Neutrophil (primary cell): ENCODE results near the gene SHISAL2A.

Experiments used
- H3K27ac ChIP-seq: fragments of 200-600 bp; sonication (generic); 2 replicates; pipeline ENCODE4 v1.5.1; 2016; ENCODE audit warnings: mild to moderate bottlenecking, moderate library complexity
- H3K27me3 ChIP-seq: fragments of 200-600 bp; sonication (generic); 2 replicates; pipeline ENCODE4 v1.6.0; 2016; ENCODE audit warnings: mild to moderate bottlenecking
- H3K36me3 ChIP-seq: fragments of 200-600 bp; sonication (generic); 2 replicates; pipeline ENCODE4 v1.5.1; 2017
- H3K4me1 ChIP-seq, 2 experiments: fragments of 200-600 bp in 1 of 2; sonication (generic) in 1 of 2; 1 replicate in 1 of 2; 2 replicates in 1 of 2; pipeline versions ENCODE4 v1.5.1 to v1.6.1; 2013 to 2016; ENCODE audit warnings: low read depth in 1 of 2, low read length in 1 of 2, mild to moderate bottlenecking in 1 of 2, moderate library complexity in 1 of 2; ENCODE audit not compliant: control insufficient read depth in 1 of 2, insufficient read depth in 1 of 2
- H3K4me3 ChIP-seq, 2 experiments: fragments of 200-600 bp in 1 of 2; sonication (generic) in 1 of 2; 1 replicate in 1 of 2; 2 replicates in 1 of 2; pipeline ENCODE4 v1.5.1; 2013 to 2016; ENCODE audit warnings: low read depth in 1 of 2, low read length in 1 of 2, mild to moderate bottlenecking in 1 of 2, moderate library complexity in 1 of 2
- H3K9me3 ChIP-seq: fragments of 200-600 bp; sonication (generic); 2 replicates; pipeline ENCODE4 v1.5.1; 2016
- CTCF ChIP-seq: fragments of 200-600 bp; sonication (generic); IDR thresholded peaks from 2 replicates; pipeline ENCODE4 v1.5.1; 2016; ENCODE audit warnings: antibody characterized with exemption

SHISAL2A gene

GRCh38 chr1:52592637-52593323, 40.2 kb upstream of the SHISAL2A start:
- Histone ChIP-seq H3K27ac (peak overlapping the region; percentile 56), H3K4me1 (peaks cover 34 to 40% of the 10 kb centered on the region in 2 experiments), H3K36me3 (no peaks in the 10 kb centered on the region), H3K4me3 (no peak overlapping the region), H3K9me3 (no peaks in the 10 kb centered on the region), H3K27me3 (no peaks in the 10 kb centered on the region)
- no peak for TF ChIP-seq CTCF

- peak overlapping the region; percentile 56 for H3K27ac ChIP-seq
- H3K9me3 ChIP-seq, result no peaks in the 10 kb centered on the region
- TF ChIP-seq CTCF, result no peak
- H3K4me3 ChIP-seq, result no peak overlapping the region
- H3K27me3 ChIP-seq, result no peaks in the 10 kb centered on the region
- peaks cover 27 to 33% of the 10 kb centered on the region in 2 experiments for H3K4me1 ChIP-seq
- no peaks in the 10 kb centered on the region for H3K36me3 ChIP-seq
These were observed 39.5 kb upstream of the SHISAL2A start for GRCh38 chr1:52593495-52593894.

GRCh38 chr1:52595061-52595460, 37.9 kb upstream of the SHISAL2A start:
- Histone ChIP-seq H3K9me3 (no peaks in the 10 kb centered on the region), H3K27ac (no peak overlapping the region), H3K4me1 (peaks cover 22 to 28% of the 10 kb centered on the region in 2 experiments), H3K4me3 (no peak overlapping the region), H3K36me3 (no peaks in the 10 kb centered on the region), H3K27me3 (no peaks in the 10 kb centered on the region)
- no peak for TF ChIP-seq CTCF

GRCh38 chr1:52597912-52598311, 35.1 kb upstream of the SHISAL2A start:
- Histone ChIP-seq H3K27me3 (no peaks in the 10 kb centered on the region), H3K27ac (no peak overlapping the region), H3K4me3 (no peak overlapping the region), H3K36me3 (no peaks in the 10 kb centered on the region), H3K4me1 (peaks cover 24 to 25% of the 10 kb centered on the region in 2 experiments), H3K9me3 (no peaks in the 10 kb centered on the region)
- no peak for TF ChIP-seq CTCF

- no peaks in the 10 kb centered on the region for H3K36me3 ChIP-seq
- peaks cover 23 to 24% of the 10 kb centered on the region in 2 experiments for H3K4me1 ChIP-seq
- no peak for TF ChIP-seq CTCF
- H3K27ac ChIP-seq, result no peak overlapping the region
- no peaks in the 10 kb centered on the region for H3K9me3 ChIP-seq
- H3K27me3 ChIP-seq, result no peaks in the 10 kb centered on the region
- no peak overlapping the region for H3K4me3 ChIP-seq
These were observed 34.2 kb upstream of the SHISAL2A start for GRCh38 chr1:52598729-52599128.
